Measurements from ENCODE around the gene HTR3E. TPM values are rescaled to one million over a fixed set of nuclear protein-coding genes. Genes with fewer than 3 reads are reported as not detected.
A peak's percentile ranks its signal among the peaks of the same experiment; 100 is the strongest.

The HTR3E gene, protein sequence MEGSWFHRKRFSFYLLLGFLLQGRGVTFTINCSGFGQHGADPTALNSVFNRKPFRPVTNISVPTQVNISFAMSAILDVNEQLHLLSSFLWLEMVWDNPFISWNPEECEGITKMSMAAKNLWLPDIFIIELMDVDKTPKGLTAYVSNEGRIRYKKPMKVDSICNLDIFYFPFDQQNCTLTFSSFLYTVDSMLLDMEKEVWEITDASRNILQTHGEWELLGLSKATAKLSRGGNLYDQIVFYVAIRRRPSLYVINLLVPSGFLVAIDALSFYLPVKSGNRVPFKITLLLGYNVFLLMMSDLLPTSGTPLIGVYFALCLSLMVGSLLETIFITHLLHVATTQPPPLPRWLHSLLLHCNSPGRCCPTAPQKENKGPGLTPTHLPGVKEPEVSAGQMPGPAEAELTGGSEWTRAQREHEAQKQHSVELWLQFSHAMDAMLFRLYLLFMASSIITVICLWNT
- total RNA-seq (2016; rRNA removed; fragmentation: Illumina TruSeq; extraction: Trizol) (not detected in 2 replicates), polyA plus RNA-seq (2011; rRNA removed) (not detected in 2 replicates), polyA minus RNA-seq (2011; rRNA and poly(A)+ RNA removed; ENCODE audit: low replicate concordance) (not detected in 2 replicates), Bru-seq, nascent RNA (not detected), BruChase-seq, experiment 1, labeled RNA remaining after a 6-hour chase (not detected), BruChase-seq, experiment 2, labeled RNA remaining after a 2-hour chase (not detected)
- not detected in 2 replicates for total RNA-seq (2016; cell fraction: cytosol; rRNA removed; fragmentation: Illumina TruSeq; extraction: Trizol; ENCODE audit: low read depth)
- total RNA-seq (2016; cell fraction: insoluble cytoplasmic fraction; rRNA removed; fragmentation: Illumina TruSeq; extraction: Trizol): not detected in 2 replicates
- not detected in 2 replicates for total RNA-seq (2016; cell fraction: membrane; rRNA removed; fragmentation: Illumina TruSeq; extraction: Trizol)
- total RNA-seq (2016; cell fraction: nucleus; rRNA removed; fragmentation: Illumina TruSeq; extraction: Trizol): not detected in 2 replicates
- polyA plus RNA-seq (2011; cell fraction: cytosol; rRNA removed): not detected in 2 replicates
- not detected in 2 replicates for polyA plus RNA-seq (2011; cell fraction: nucleus; rRNA removed)
- not detected in 2 replicates for polyA plus RNA-seq (2012)
- not detected in 2 replicates for polyA plus RNA-seq (2016; cell fraction: cytosol; fragmentation: Illumina TruSeq; extraction: Trizol; ENCODE audit: low read depth)
- not detected in 2 replicates for polyA plus RNA-seq (2016; cell fraction: insoluble cytoplasmic fraction; fragmentation: Illumina TruSeq; extraction: Trizol; ENCODE audit: low read depth)
- polyA plus RNA-seq (2016; cell fraction: membrane; fragmentation: Illumina TruSeq; extraction: Trizol; ENCODE audit: low read depth): not detected in 2 replicates
- polyA plus RNA-seq (2016; cell fraction: nucleus; fragmentation: Illumina TruSeq; extraction: Trizol; ENCODE audit: insufficient read depth, low read depth): not detected in 2 replicates
- not detected in 2 replicates for polyA minus RNA-seq (2011; cell fraction: cytosol; rRNA and poly(A)+ RNA removed)
- polyA minus RNA-seq (2011; cell fraction: nucleus; rRNA and poly(A)+ RNA removed): not detected in 2 replicates
- long read RNA-seq, experiment 1: 0 reads
- long read RNA-seq, experiment 2: 0 reads

DNA sequence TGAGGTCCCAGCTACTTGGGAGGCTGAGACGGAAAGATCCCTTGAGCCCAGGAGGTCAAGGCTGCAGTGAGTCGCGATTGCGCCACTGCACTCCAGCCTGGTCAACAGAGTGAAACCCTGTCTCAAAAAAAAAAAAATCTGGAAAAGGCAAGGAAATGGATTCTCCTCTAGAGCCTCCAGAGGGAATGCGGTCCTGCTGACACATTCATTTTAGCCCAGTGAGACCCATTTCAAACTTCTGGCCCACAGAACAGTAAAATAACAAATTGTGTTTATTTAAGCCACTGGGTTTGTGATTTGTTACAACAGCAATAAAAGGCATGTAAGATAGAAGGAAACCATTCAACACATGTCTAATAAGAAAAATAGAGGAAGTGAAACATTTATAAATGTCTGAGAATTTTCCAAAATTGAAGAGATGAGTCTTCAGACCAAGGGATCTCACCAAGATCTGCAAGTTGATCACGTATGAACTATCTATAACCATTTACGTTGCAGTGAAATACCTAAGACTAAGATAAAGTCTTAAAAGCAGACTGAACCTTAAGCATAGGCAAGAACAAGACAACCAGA, at the start of gene HTR3E:
HTR3E (plus strand) TSS at position 254 of the 573 bp plus-strand sequence. CDS start 466 bp downstream, outside the sequence.
- in situ Hi-C loops (cut with HindIII; ENCODE audit: extremely low pct_ligation_motif_present, low pct_unique_long_range_greater_than_20kb): no loop called here
- Histone ChIP-seq H3K27ac (ENCODE audit: extremely low read length, insufficient read depth, low read length) (no peak within 1 kb of the TSS), H4K20me1 (ENCODE audit: insufficient read depth, low read length) (no peaks in the 10 kb centered on the region), H3K4me2 (ENCODE audit: low read depth, low read length) (no peak within 1 kb of the TSS), H3K4me1 (ENCODE audit: insufficient read depth, low read length) (no peaks in the 10 kb centered on the region), H3K4me3 (replicated peaks in 1 of 3; ENCODE audit: insufficient read depth in 1 of 3, low read depth in 2 of 3, low read length in 3 of 3) (no peak within 1 kb of the TSS), H3K9me3 (ENCODE audit: low read length) (peaks cover 13% of the 10 kb centered on the region), H3K36me3 (replicated peaks in 1 of 2; ENCODE audit: control insufficient read depth in 1 of 2, insufficient read depth in 2 of 2, low read length in 2 of 2) (no peaks in the 10 kb centered on the region), H2AFZ (ENCODE audit: low read length) (no peak within 1 kb of the TSS), H3K9ac (ENCODE audit: insufficient read depth, low read depth, low read length) (no peak within 1 kb of the TSS), H3K27me3 (ENCODE audit: control insufficient read depth in 1 of 2, insufficient read depth in 2 of 2, low read length in 2 of 2) (peaks cover 0 to 3% of the 10 kb centered on the region in 2 experiments; a peak in 1 of 5 replicates), H3K79me2 (ENCODE audit: insufficient read depth, low read length) (no peaks in the 10 kb centered on the region)
- ATAC-seq: no peak
- BruUV-seq (replicated peaks): no TSS peak
- WGBS (ENCODE audit: low lambda C conversion rate): 68% methylated on average over 7 of the region's 7 CpGs
- FAIRE-seq: no peak
- ChIA-PET POLR2A (no interaction called here), CTCF (ENCODE audit: low intra/inter-chr PET ratio, low total read pairs) (no interaction called here)
- no peak for DNase-seq (ENCODE audit: low spot score)
- no peak for TF ChIP-seq KDM1A (CRISPR knock-in tag; IDR thresholded peaks at IDR 0.05)
- TF ChIP-seq, protein P1, sequence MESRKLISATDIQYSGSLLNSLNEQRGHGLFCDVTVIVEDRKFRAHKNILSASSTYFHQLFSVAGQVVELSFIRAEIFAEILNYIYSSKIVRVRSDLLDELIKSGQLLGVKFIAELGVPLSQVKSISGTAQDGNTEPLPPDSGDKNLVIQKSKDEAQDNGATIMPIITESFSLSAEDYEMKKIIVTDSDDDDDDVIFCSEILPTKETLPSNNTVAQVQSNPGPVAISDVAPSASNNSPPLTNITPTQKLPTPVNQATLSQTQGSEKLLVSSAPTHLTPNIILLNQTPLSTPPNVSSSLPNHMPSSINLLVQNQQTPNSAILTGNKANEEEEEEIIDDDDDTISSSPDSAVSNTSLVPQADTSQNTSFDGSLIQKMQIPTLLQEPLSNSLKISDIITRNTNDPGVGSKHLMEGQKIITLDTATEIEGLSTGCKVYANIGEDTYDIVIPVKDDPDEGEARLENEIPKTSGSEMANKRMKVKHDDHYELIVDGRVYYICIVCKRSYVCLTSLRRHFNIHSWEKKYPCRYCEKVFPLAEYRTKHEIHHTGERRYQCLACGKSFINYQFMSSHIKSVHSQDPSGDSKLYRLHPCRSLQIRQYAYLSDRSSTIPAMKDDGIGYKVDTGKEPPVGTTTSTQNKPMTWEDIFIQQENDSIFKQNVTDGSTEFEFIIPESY (CRISPR knock-in tag; IDR thresholded peaks at IDR 0.05): peak; percentile 48; the same call in 1 of the 2 replicates
- no peak for TF ChIP-seq RNF2 (conservative IDR thresholded peaks at IDR 0.05; ENCODE audit: low read depth)
- TF ChIP-seq FOSL2 (CRISPR knock-in tag; IDR thresholded peaks at IDR 0.05): peak; percentile 41
- TF ChIP-seq REXO4 (CRISPR knock-in tag; IDR thresholded peaks at IDR 0.05; ENCODE audit: borderline replicate concordance): no peak
- TF ChIP-seq ZNF451 (CRISPR knock-in tag; IDR thresholded peaks at IDR 0.05): no peak
- intact Hi-C loops (cut with micrococcal nuclease; ENCODE audit: unreplicated experiment): no loop called here

Data from HepG2 (cell line).